Activated CD8-positive, alpha-beta memory T cell treated with anti-CD3 and anti-CD28 coated beads, Interleukin-2, amount 50 U/mL, for 1 hour (primary cell): ENCODE results near the gene BCL7C.
A peak's percentile ranks its signal among the peaks of the same experiment; 100 is the strongest.
"Not testable (repeated sequence)": the region's sequence is repeated elsewhere in the genome, so short reads cannot be mapped to it uniquely, and the experiment has no call there.

Experiments
- DNase-seq: peaks from one replicate; pipeline ENCODE4 v3.0.0-alpha.2; 2020; ENCODE audit errors: extremely low read depth

Gene BCL7C

DNA sequence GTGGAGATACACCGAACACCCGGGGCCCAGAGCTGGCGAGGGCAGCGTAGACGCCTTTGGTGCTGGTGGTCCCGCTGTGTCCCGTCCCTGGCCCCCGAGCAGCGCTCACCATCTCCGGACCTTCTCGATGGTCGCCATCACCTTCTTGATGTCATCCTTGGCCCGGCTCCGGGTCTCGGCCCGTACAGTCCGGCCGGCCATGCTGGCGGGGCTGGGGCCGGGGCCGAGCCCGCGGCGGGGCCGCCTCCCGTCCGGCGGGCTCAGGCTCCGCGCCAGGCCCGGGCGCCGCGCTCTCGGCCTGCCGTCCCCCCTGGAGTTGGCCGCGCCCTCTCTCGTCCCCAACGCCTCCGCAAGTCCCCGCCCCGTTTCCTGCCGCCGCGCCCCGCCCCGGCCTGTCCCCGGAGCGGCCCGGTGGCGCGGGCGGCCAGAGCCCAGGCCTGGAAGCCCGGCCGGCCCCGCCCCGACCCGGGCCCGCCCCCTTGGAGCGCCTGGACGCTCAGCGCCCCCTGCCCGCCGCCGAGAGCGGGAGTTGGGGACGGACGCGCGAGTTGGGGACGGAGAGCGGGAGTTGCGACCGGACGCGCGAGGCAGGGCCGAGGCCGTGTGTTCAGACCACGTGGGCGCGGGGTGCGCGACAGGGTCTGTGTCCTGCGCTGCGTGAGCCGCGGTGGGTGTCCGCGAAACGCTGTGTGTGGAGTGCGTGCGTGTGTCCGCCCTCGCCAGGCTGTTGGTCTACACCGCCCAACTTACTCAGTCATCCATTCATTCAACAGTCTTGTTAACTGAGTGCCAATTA lies at the start of gene BCL7C:
TSS of gene BCL7C (minus strand) at position 334 of the 796 bp plus-strand sequence. CDS start at position 201, 133 bp downstream.
- DNase-seq = no peak

DNA sequence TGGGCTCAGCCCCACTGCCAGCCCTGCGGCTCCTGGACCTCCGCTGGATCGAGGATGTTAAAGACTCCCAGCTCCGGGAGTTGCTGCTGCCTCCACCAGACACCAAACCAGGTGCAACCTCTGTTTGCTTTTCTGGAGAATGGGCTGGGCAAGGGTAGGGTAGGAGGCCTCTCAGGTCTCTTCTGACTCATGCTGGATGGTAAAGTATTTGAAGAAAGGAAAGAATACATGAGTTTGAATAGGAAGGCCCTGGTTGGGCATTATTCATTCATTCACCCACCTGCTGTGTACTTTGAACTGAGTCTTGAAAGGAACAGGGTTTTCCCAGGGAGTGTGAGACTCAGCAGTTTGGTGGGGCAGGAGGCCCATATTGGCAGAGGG lies 48.5 kb upstream of the BCL7C start:
- DNase-seq = no peak

DNA sequence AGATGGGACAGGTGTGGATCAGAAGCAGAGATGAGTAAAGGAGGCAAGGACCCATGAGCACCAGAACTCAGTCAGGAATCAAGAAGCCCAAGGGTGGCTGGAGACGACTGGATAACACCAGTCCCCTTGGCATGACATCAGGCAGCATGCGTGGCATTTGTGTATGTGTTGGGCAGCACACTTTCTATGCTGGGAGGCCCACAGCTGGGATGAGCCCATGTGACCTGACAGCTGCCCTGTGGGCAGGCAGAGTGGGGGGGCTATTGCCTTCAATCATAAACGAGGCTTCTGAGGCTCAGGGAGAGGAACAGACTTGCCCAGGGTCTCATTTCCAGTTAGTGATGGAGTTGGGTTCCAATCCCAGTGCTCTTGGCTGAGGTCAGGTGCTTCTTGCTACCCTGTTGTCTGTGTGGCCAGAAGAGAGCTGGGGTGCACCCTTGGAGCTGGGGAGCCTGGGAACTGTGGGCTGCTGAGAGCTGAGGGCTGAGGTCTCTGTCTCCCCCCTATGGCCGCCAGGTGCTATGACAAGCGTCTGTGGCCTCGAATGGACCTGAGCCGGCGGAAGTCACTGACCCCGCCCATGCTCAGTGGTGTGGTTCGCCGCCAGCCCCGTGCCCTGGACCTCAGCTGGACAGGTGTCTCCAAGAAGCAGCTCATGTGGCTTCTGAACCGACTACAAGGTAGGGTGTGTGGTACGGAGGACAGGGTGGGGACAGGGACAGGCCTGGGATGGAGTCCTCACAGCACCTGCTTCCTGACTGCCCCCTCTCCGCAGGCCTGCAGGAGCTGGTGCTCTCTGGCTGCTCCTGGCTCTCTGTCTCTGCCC lies 47.9 kb upstream of the BCL7C start:
- no peak for DNase-seq

DNA sequence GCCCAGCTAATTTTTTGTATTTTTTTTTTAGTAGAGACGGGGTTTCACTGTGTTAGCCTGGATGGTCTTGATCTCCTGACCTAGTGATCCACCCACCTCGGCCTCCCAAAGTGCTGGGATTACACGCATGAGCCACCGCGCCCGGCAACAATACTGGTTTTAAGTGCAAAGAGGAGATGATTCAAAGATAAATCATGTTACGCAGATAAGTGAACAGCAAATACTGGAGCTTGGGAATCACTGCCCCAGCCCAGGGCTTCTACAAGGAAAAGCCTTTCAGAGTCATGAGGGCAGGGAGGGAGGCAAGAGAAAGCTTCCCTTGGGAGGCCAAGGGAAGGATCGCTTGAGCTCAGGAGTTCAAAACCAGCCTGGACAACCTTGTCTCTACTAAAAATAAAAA lies 45.7 kb upstream of the BCL7C start:
- DNase-seq = not testable (repeated sequence)

DNA sequence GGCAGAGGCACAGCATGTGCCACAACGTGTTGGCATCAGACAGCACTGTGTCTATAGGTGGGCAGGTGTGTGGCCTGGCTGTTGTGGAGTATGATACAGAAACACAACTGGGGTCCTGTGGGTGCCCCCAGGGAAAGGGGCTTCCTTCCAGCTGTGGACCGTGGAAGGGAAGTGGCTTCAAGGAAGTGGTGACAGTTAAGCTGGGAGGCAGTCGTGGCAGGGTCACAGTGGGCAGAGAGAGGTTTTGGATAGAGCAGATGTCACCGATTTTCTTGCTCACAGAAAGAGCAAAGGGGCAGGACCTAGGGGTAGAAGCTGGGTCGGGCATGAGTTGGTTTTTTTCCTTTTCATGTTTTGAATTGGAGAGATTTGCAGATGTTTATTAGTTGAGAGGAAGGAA lies 43.8 kb upstream of the BCL7C start:
- DNase-seq = no peak

DNA sequence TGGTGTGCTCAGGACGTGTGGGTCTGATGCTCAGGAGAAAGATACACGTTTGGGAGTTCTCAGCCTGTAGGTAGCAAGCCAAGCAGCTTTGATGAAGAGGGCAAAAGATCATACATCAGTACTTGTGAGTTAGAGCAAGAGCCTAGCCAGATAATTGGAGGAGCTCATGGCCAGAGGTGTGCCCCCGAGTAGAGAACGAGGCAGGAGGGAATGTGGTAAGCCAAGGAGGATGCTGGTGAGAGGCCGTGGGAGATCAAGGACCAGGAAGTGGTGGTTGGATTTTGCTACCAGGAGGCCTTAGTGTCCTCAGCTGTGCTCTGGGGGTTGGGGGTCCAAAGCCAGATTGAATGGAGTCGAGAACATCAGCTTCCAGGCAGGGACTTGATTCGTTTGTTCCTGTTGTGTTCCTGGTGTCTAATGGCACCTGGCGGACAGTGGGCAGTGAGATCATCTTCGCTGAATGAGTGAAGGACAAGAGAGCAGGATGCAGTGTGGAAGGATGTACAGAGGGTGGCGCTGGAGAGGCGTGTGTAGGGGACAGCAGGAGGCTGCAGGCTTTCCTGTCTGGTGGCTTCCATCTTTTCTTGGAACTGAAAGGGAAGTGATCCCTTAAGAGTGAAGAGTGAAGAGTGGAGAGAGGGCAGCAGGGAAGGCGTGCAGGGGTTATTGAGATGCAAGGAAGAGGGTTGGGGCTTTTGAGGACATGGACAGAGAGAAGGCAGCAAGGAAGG lies 41.1 kb upstream of the BCL7C start:
- DNase-seq = no peak

DNA sequence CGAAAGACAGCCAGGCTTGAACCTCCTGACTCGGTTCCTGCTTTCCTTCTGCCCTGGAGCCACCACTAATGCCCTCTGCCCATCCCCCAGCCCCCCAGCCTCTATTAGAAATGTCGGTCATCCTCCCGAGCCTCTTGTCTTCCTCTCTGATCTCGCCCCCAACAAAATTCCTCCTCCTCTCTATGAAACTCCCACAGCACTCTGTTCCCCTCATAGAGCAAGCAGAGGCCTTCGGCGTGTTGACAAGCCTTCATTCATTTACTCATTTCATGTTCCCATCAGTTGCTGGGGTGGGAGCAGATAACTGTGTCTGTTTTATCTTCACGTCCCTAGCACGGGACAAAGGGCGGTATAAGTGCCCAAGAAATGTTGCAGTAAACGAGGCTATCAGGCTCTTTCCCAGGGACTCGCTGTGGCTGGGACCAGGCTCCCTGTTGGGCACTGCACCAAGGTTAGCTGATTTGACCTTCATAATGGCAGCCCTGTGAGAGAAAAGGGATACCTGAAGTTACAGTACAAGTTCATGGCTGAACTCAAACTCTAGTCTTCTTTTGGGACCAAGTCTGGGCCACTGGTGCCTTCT lies 37.3 kb upstream of the BCL7C start:
- DNase-seq = no peak

DNA sequence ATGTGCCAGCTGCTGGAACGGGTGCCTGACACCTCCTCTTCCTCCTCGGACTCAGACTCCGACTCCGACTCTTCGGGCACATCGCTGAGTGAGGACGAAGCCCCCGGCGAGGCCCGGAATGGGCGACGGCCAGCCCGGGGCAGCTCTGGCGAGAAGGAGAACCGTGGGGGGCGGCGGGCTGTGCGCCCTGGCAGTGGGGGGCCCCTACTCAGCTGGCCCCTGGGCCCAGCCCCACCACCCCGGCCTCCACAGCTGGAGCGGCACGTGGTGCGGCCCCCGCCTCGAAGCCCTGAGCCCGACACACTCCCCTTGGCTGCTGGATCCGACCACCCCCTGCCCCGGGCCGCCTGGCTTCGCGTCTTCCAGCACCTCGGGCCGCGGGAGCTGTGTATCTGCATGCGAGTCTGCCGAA lies 36.3 kb upstream of the BCL7C start:
- DNase-seq = no peak

DNA sequence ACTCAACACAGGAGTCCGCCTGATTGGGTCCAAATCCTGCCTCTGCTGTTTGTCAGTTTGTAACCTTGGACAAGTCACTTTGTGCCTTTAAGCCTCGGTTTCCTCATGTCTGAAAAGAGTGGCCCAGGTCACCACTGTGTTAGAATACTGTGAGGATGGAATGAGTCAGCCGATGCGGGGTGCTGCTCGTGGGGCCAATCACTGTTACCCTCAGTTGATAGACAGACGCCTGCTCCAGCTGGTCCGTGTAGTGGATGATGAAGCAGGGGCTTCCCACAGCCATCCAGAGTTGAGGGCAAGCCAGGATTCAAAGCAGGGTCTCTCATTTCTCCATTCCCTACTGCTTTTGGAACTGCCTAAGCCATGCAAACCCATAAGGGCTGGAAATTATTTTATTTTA lies 35.3 kb upstream of the BCL7C start:
- DNase-seq = no peak

DNA sequence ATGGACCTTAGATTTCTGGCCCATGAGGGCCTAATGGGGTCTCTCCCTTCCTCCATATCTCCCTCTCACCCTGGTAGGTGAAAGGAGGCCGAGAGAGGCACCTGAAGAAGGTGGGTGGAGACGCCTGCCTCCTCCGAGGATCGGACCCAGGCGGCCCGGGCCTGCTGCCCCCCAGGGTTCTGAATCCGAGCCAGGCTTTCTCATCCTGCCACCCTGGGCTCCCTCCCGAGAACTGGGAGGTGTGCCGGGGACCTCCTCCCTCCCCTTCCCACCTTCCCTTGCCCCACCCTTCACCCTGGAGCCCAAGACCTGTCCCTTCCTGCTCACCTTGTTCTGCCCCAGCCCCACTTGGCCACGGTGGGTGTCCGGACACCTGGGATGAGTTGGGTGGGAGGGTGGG lies 34.5 kb upstream of the BCL7C start:
- DNase-seq = no peak

DNA sequence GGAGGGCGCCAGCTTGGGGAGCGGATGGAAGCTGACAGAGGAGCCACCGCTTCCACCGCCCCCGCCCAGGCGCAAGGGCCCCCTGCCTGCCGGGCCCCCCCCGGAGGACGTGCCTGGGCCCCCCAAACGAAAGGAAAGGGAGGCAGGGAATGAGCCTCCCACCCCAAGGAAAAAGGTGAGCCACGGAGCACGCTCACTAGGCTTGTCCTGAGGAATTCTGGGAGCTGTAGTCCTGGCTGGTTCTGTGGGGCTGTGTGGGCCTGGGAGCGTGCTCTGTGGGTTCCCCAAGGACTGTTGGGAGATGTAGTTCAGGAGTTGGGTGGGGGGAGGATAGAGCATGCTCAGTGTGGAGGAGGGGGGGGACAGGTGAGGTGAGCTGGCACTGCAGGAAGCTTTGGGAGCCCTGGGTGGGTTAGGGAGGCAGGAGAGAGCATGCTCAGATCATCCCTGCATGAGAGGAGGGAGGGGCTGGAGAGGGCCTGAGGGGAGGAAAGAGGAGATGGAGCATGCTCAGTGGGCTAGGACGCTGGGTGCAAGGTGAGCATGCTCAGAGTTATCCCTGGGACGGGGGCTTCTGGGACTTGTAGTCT lies 34.0 kb upstream of the BCL7C start:
- no peak for DNase-seq

DNA sequence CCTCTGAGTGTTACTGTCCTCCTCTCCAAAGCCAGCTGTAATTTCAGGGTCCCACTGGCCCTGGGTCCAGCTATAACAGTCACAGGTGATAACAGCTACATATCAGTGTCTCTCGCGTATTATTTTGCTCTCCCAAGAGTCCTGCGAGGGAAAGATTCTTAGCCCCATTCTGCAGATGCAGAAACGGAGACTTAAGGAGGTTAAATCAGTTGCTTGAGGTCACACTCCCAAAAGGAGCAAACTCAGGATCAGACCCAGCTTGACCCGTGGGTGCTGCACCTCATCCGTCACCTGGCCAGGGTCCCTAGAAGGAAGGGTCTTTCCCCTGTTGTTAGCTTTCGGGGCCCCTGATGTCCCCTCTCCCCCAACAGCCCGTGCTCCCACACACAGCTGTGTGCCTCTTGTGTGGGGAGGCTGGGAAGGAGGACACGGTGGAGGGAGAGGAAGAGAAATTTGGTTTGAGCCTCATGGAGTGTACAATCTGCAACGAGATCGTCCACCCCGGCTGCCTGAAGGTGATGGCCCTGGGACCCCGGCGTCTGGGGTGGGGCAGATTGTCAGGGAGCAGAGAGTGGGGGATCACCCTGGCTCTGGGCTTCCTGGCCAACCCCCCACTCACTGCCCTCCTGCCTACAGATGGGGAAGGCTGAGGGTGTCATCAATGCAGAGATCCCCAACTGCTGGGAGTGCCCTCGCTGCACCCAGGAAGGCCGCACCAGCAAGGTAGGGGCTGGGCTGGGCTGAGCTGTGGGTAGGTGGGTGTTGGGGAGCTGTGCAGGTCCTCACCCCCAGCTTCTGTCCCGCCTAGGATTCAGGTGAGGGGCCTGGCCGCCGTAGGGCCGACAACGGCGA lies 33.3 kb upstream of the BCL7C start:
- no peak for DNase-seq

DNA sequence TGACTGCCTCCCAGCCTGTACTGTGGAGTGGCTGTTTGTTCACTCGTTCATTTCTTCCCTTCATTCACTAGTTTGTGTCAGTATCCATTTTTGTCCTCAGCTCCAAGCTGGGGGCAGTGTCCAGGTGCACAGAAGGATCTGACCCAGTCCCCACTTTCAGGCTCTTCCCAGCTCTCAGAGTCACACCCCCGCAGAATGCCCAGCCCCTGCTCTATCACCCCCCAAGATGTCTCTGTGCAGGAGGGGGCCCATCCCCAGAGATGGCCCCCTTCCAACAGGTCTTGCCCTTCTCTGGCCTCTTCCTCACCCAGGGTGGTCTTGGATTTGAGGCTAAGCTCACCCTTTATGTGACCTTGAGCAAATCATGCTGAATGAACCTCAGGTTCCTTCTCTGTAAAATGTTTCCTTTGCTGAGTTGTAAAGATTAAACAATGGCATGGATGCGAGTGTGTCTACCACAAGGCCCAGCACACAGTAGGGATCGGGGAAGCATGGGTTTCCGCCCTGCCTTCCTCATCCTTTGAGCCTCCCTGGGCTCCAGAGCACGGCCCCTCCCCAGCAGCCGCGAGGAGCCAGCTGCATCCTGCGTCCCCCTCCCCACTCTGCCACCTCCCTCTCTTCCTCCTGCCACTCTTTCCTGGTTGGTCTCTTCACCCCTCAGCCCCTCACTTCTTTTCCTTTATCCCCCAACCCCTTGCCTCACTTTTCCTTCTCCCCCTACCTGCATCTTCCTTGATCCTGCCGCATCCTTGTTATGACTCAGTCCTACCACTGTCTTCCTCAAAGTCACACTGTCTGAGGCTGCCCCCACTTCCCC lies 32.3 kb upstream of the BCL7C start:
- no peak for DNase-seq

DNA sequence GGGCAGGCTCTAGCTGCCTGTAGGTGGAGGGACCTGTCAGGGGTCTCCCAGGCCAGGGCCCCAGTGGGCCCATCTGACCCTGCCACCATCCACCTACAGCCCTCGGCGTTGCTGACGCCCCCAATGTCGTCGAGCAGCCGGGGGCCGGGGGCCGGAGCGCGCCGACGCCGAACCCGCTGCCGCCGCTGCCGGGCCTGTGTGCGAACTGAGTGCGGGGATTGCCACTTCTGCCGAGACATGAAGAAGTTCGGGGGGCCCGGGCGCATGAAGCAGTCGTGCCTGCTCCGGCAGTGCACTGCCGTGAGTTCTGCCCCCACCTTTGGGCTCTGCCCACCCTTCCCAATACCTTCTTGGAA lies 31.7 kb upstream of the BCL7C start:
- DNase-seq = no peak

DNA sequence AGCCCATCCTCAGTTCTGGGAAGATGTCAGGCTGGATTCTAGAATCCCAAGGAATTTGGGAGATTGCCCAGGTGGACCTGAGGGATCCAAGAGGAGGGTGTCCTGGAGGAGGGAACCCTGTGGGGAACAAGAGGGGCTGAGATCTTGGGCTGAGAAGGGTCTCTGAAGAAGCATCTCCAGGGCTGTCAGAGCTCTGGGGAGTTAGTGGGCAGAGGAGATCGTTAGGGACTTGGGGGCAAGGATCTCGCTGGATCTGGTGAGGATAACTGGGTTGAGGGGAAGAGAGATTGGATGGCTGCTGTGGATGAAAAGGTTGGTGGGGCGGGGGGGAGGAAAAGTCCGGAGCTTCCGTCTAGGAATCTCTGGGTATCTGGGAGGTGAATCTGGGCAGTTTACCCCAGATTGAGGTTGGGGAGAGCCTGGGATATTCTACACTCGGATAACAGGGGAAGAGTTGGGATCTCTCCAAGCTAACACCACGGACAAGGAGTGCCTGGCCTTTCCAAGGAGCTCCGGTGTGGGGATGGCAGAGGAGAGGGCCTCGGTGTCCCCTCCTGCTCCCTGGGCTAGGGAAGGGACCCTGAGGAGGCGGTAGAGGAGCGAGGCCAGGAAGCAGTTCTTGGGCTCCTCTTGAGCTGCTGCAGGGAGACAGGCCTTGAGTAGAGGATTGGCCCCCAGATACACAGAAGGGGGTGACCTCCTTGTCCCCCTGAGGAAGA lies 31.2 kb upstream of the BCL7C start:
- DNase-seq = no peak

DNA sequence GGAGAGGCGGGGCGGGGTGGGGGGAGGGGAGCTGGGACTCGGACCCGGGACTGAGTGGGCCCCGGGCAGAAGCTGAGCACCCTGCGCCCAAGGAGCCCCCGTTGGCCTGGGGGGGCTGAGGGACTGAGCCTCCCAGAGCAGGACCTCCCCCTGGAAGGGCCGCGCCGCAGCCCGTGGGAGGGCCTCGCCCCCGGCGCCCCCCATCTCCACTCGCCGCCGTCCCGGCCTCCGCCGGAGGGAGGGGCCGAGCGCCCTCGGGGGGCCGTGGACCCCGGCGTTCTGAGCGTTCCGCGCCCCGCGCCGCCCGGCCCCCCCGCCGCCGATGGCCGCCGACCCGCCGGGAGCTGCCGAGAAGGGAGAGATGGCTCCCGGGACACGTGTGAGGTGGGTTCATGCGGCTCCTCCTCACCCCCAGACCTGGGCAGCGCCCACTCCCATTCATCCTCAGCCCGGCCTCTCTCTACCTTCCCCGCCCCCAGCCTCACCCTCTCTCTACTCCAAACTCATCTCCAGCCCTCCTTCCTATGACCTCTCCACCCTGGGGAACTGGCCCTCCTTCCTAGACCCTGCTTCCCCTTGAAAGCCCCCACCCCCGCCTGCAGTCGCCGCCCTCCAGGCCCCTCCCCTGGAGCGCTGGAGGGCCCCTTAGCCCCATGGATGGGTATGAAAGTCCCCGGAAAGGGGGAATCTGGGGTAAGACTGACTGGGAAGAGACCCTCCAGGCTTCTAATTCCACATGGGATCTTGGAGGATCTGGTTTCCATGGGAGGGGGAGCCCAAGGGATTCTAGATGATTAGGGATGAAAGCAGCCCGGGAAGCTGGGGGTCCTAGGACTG lies 30.4 kb upstream of the BCL7C start:
- DNase-seq = no peak

DNA sequence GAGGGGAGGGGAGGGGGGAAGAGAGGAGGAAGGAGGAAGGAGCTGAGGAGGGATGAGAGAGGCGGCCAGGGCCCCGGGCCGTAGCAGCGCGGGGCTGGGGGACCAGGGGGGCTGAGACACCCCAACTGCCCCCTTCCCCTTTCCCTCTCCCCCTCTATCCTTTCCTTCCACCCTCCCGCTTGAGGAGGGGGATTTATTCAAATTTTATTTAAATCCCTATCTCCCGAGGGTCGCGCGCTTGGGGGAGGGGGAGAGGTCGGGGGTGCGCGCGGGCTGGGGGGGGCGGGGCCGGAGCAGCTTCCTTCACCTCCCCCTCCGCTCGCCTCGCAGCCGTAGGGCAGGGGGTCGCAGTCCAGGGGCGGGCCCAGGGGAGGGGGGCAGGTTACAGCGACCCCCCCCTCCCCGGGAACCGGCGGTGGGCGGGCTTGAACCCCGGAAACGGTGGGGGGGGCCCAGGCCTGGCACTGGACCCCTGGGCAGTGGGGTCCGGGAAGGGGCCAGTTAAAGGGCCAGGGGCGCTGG lies 29.7 kb upstream of the BCL7C start, which contains the start of gene FBXL19:
TSS of gene FBXL19 (plus strand) at position 19 of the 522 bp plus-strand sequence. CDS start 2,183 bp downstream, outside the sequence.
- no peak for DNase-seq

DNA sequence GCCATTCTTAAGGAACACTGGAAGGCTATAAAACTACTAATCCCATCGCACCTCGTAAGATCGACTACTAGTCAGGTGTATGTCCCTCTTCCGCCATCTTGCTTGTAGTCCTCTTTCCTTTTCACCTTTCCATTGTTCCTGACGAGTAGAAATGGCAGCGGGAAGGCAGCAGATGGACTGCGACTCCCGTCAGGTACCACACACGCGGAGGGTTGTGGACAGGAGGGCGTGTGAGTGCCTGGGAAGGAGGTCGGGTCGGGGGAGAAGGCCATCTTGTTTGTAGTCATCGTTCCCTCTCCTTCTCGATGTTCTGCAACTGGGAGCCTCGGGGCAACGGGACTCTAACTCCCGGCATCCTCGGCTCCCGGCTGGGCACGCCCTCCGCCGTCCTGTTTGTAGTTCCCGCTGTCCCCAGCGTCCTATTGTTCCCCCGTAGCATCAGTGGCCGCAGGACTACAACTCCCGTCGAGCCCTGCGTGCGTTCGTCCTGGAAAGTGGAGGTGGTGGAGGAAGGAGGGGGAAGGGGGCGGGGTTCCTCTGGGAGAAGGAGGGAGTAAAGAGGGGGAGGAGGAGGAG lies 29.2 kb upstream of the BCL7C start:
- DNase-seq = peak; percentile 84
